CD4-positive, alpha-beta T cell treated with Interleukin-1 beta for 1 hour (primary cell): ENCODE measurements around the gene PARD3B.

Experiments used
- DNase-seq, 2 donors: peaks; one replicate each; pipeline ENCODE4 v3.0.0-alpha.2; 2020 to 2022

The PARD3B gene

DNA sequence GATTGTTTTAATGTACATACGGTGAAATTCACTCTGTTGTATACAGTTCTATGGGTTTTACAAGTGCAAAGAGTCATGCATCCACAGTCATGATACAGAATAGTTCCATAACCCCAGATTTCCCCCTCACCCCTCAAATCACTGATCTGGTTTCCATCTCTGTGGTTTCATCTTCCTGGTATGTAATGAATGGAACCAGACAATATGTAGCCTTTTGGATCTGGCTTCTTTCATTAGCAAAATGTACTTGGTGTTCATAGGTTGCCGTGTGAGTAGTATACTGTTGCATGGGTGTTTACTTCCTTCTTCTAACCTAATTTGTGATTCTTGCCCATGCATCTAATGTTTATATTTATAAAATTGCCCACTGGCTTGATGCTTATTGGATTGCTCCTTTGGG is 838.3 kb downstream of the PARD3B start:
- DNase-seq, result no peak

DNA sequence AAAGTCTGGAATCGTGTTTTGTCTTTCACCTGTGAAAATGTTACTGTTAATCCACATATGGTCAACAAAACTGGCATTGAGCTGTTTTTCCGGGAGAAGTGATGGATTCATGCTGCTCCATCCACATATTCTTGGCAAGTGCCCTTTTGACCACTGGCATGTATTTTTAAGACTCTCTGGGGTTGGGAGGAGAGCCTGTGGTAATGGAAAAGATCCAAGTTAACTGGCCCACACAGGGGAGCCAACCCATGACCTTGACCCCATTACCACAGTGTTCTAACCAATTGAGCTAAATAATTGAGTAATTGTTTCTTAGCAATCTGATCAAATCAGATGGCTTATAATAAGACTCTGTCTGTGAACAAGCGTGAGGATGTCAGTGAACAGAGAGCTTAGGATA is 840.8 kb downstream of the PARD3B start:
- no peak for DNase-seq

DNA sequence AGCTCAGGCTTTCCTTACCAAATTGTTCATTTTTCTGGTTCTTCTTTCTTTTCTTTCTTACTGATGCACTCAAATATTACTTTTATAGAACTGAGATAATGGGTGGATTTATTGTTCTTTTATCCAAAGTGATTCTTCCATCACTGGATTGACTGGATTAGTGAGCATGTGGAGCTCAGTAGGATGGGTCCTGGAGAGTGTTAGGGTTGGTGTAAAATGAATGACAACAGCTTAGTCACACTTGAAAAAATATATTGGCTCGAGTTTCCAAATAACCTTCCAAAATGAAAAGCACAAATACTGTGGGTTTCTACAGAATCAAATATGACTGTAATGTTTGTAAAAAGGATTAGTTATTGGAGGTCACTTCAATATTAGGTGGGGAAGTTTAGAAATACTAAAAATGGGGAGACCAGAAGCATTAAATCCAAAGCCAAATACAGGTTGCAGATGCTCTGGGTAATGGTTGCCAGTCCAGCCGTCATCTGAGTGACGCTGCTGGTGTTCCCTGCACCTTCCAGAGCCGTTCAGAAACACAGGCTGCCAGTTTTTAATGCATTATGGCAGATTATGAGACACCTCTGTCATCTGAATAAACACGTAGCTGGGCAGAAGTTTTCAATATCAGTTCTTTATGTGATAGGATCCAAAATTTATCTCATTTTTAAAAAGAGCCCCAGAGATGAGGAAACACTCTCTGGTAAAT is 842.2 kb downstream of the PARD3B start:
- DNase-seq, result no peak

GRCh38 chr2:205390866-205391265 is 845.6 kb downstream of the PARD3B start:
- DNase-seq, result no peak

DNA sequence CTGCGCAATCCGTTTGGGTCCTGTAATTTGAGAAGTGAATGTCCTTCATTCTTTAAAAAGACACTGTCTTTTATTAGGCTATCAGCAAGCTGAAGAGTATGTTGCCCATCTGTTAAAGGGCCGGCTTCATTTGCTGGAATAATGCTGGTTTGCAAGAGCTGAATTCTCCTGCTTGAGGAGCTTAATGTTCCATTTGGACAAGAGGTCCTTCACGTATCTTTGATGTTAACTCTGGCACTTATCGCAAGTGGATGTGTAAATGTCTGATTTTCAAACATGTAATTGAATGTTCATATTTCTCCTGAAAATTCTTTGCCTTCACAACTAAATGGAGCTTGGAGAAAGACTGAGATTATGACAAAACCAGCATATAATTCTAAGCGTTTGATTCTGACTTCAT is 856.2 kb downstream of the PARD3B start:
- no peak for DNase-seq

GRCh38 chr2:205402011-205402410 is 856.7 kb downstream of the PARD3B start:
- no peak for DNase-seq

DNA sequence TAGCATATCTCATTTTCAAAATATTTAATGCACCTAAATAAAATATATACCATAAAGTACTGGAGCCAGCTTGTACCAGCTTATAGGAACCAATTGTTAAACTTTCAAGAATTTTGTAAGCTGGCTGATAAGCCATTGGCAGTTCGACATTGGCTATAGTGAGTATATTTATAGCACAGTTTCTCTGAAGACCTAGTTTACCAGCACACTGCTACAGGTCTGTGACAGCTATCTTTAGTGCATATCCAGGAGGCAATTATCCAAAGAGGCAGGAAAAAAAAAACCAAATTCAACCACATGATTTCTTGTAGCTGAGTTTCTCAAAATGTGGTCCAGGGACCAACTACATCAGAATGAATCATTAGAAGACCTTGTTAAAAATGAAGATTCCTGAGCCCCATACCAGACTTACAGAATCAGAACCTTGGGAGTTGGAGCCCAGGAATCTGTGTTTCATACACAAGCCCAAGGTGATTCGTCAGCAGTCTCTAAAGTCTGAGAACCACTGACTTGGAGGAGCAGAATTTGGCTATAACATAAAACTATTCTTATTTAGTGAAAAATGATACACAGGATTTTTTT is 858.1 kb downstream of the PARD3B start:
- no peak for DNase-seq

- DNase-seq, result no peak
Observed at GRCh38 chr2:205405194-205405593, 859.9 kb downstream of the PARD3B start.

DNA sequence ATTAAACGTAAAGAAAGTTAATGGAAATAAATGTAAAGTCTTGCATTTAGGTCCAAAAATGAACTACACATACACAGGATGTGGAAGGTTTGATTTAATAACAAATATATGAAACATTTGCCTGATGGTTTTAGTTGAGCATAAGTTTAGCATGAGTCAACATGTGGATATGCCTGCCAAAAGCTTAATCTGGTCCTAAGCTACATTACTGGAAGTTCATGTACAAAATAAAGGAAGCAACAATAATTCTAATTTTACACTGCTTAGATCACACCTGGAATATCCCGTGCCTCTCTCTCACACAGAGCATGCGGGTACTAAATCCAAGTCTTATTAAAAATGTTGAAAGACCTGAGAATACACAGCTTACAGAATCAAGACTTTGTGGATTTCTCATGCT is 860.5 kb downstream of the PARD3B start:
- no peak for DNase-seq

DNA sequence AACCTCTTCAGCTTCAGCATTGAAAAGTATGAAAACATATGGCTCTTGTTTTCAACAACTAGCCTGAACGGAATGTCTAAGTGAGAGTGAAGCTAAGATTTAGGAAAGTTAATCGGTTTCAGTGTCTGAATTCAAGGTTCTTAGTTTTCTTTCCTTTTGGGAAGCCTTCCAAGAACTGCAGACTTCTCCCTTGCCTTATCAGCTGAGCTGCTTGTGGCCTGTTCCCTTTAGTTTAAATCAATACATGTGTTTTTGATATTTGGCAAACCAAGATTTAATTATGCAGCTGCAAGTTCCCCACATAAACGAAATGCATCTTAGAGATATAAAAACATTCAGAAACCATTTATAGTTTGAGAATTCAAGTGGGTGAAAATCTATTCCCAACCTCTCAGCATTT is 862.7 kb downstream of the PARD3B start:
- no peak for DNase-seq

GRCh38 chr2:205408696-205409095 is 863.4 kb downstream of the PARD3B start:
- no peak for DNase-seq

GRCh38 chr2:205409411-205409810 is 864.1 kb downstream of the PARD3B start:
- DNase-seq, result no peak

DNA sequence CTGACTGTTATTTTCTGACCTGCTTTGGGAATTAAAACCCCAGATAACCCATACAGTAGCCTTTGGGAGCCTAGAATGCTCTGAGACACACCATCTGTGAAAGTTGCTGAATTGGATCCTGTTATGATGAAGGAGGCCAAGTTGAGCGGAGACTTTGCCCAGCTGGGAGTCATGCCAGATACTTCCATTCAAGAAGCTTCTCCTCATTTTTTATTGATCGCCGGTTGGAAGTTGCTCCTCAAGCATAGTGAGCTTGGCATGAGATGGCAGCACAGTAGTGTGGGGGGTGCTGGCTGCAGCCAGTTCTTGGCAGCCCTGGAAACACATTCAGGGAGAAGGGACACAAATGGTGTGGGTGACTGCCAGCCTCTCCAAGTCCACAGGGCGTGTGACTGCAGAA is 866.3 kb downstream of the PARD3B start:
- DNase-seq, result no peak

DNA sequence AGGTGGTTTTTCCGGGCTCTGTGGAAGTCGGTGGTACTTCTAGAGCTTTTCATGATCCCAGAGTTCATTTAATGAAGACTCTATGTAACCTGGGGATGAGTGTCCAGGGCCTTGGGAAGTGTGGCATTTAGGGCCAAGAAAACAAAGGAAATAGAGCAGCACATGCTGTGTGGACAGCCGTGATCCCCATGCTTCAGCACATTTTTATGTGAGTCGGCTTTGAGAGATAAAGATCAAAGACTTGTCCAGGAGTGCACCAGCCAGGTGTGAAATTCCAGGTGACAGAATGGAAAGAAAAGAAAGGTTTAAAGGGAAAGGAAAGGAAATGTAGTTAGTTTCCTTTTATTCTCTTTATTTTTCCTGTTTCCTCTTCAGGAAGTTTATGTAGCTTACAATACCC is 879.1 kb downstream of the PARD3B start:
- DNase-seq, result no peak

- no peak for DNase-seq
Observed at GRCh38 chr2:205425102-205425501, 879.8 kb downstream of the PARD3B start.

GRCh38 chr2:205427112-205427511 is 881.8 kb downstream of the PARD3B start:
- DNase-seq, result no peak

GRCh38 chr2:205428811-205429210 is 883.5 kb downstream of the PARD3B start:
- no peak for DNase-seq

DNA sequence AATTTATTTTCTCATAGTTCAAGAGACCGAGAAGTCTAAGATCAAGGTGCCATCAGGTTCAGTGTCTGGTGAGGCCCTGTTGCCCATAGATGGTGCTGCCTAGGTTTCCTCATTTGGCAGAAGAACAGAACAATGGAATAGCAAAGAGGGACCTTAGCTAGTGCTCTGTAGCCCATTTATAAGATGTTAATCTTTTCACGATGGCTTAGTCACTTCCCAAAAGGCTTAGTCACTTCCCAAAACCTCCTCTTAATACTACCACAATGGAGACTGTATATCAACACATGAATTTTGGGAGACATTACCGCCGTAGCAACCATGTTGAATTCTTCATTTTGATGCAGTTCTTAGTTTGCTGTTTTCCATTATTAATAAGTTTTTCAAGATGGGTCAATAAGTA is 890.7 kb downstream of the PARD3B start:
- no peak for DNase-seq

- DNase-seq, result no peak
Observed at GRCh38 chr2:205438241-205438640, 893.0 kb downstream of the PARD3B start.

DNA sequence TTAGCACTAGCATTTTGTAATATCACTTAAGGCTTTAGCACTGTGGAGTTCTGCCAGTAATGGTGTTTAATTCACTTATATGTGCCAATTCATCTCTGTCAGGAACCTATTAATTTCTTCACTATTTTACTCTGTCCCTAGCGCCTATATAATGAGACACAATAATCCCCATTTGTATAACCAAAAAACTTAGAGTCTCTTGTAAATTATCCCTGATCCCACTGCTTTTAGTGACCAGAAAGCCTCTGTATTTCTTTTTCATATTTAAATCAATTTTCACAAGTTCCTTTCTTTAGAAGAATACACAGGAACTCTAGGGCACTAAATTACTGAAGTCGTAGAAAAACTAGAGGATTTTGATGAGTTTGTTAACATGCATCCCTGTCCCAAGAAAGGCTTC is 894.3 kb downstream of the PARD3B start:
- DNase-seq, result no peak

DNA sequence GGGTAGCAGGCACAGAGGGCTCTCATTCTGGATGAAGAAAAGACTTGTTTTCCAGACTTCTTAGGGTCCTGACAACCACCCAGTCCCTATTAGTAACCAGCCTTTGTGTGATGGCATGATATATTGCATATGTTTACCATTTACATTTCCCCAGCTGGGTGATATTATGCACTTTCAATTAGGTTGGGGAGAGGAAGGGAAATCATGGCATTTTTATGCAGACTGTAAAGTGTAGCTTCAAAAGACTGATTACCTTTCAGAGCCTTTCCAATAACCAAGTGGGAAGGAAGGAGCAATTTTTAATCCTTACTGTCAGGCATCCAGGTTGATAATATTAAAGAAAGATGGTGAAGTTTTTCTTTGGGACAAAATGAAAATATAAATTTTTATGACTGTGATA is 896.2 kb downstream of the PARD3B start:
- DNase-seq, result no peak

GRCh38 chr2:205448189-205448588 is 902.9 kb downstream of the PARD3B start:
- no peak for DNase-seq

- no peak for DNase-seq
Observed at GRCh38 chr2:205451901-205452512, 906.7 kb downstream of the PARD3B start.

- no peak for DNase-seq
Observed at GRCh38 chr2:205453202-205453601, 907.9 kb downstream of the PARD3B start.

DNA sequence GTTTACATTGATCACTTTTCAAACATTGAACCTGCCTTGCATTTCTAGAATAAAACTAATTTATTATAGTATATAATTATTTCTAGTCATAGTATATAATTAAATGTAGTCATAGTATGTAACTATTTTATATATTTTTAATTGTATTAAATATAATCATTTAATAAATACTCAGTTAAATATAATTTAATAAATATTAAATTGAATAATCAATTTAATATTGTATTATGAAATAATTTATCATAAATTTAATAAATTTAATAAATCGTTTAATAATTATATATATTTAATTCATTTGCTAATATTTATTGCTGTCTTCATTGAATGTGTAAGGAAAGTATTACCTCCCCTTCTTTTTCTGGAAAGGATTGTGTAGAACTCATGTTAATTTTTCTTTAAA is 911.4 kb downstream of the PARD3B start:
- no peak for DNase-seq
